ENCODE measurements around the gene ARHGAP19. TPM values are rescaled to one million over a fixed set of nuclear protein-coding genes. Genes with fewer than 3 reads are reported as not detected.
A peak's percentile ranks its signal among the peaks of the same experiment; 100 is the strongest.

Gene ARHGAP19
- total and polyA plus RNA-seq, 9 of the 15 experiments (the other 6 are each of a cell fraction or from before 2014, with no cell fraction given): 14.8 to 49.5 (median 26.8) TPM

GRCh38 chr10:97318772-97319651, 26.6 kb upstream of the ARHGAP19 start, which contains the start of gene FRAT1 (continued):
- TF ChIP-seq, protein P1, sequence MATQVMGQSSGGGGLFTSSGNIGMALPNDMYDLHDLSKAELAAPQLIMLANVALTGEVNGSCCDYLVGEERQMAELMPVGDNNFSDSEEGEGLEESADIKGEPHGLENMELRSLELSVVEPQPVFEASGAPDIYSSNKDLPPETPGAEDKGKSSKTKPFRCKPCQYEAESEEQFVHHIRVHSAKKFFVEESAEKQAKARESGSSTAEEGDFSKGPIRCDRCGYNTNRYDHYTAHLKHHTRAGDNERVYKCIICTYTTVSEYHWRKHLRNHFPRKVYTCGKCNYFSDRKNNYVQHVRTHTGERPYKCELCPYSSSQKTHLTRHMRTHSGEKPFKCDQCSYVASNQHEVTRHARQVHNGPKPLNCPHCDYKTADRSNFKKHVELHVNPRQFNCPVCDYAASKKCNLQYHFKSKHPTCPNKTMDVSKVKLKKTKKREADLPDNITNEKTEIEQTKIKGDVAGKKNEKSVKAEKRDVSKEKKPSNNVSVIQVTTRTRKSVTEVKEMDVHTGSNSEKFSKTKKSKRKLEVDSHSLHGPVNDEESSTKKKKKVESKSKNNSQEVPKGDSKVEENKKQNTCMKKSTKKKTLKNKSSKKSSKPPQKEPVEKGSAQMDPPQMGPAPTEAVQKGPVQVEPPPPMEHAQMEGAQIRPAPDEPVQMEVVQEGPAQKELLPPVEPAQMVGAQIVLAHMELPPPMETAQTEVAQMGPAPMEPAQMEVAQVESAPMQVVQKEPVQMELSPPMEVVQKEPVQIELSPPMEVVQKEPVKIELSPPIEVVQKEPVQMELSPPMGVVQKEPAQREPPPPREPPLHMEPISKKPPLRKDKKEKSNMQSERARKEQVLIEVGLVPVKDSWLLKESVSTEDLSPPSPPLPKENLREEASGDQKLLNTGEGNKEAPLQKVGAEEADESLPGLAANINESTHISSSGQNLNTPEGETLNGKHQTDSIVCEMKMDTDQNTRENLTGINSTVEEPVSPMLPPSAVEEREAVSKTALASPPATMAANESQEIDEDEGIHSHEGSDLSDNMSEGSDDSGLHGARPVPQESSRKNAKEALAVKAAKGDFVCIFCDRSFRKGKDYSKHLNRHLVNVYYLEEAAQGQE (IDR thresholded peaks at IDR 0.05; ENCODE audit: borderline replicate concordance): 0 out of 2 replicates have a peak, but pooled peaks have one; percentile 4
- TF ChIP-seq, protein P1 (CRISPR knock-in tag; IDR thresholded peaks at IDR 0.05; ENCODE audit: low read depth): no peak
- no peak for TF ChIP-seq ZNF282 (CRISPR knock-in tag; IDR thresholded peaks at IDR 0.05)
- peak in 1 of 2 experiments; percentile 81 for TF ChIP-seq E2F6 (IDR thresholded peaks at IDR 0.05; ENCODE audit: borderline replicate concordance in 1 of 2, extremely low read depth in 1 of 2, insufficient read depth in 1 of 2, insufficient read length in 1 of 2, low read depth in 1 of 2, low read length in 1 of 2, poor library complexity in 1 of 2, severe bottlenecking in 1 of 2)
- peak; percentile 65; the same call in 1 of the 2 replicates for TF ChIP-seq FOXP1 (CRISPR knock-in tag; IDR thresholded peaks at IDR 0.05)
- TF ChIP-seq XRCC3 (IDR thresholded peaks at IDR 0.05): no peak
- TF ChIP-seq ZNF589 (CRISPR knock-in tag; IDR thresholded peaks at IDR 0.05; ENCODE audit: low read depth): no peak
- no peak for TF ChIP-seq TEAD4 (IDR thresholded peaks at IDR 0.05; ENCODE audit: low read length)
- TF ChIP-seq TEAD4 (CRISPR knock-in tag; IDR thresholded peaks at IDR 0.05; ENCODE audit: borderline replicate concordance): no peak
- no peak for TF ChIP-seq ZNF695 (CRISPR knock-in tag; IDR thresholded peaks at IDR 0.05)
- TF ChIP-seq HDAC3 (IDR thresholded peaks at IDR 0.05; ENCODE audit: borderline replicate concordance, partially characterized antibody): peak; percentile 53
- no peak for TF ChIP-seq HEY1 (CRISPR knock-in tag; IDR thresholded peaks at IDR 0.05; ENCODE audit: borderline replicate concordance)
- 0 out of 2 replicates have a peak, but pooled peaks have one; percentile 38 for TF ChIP-seq SUPT5H (IDR thresholded peaks at IDR 0.05)
- TF ChIP-seq SIN3B (IDR thresholded peaks at IDR 0.05; ENCODE audit: low read depth): 0 out of 2 replicates have a peak, but pooled peaks have one; percentile 43
- TF ChIP-seq CBX1 (IDR thresholded peaks at IDR 0.05; ENCODE audit: low read depth): peak; percentile 44; the same call in 1 of the 2 replicates
- TF ChIP-seq TCF7L2 (IDR thresholded peaks at IDR 0.05; ENCODE audit: low read depth, low read length): peak; percentile 88
- TF ChIP-seq TOE1 (IDR thresholded peaks at IDR 0.05; ENCODE audit: borderline replicate concordance): peak; percentile 95
- TF ChIP-seq TOE1 (CRISPR knock-in tag; IDR thresholded peaks at IDR 0.05; ENCODE audit: borderline replicate concordance, low read depth): no peak

All from K562 (cell line).